Prostate gland (tissue), 2 donors: ENCODE measurements around the gene WDR90. TPM values are rescaled to one million over a fixed set of nuclear protein-coding genes. Genes with fewer than 3 reads are reported as not detected.

Experiments
- DNase-seq: peaks from one replicate; pipeline ENCODE4 v3.0.0-alpha.2; 2019; ENCODE audit warnings: low spot score
- H3K27ac ChIP-seq, 2 donors: fragments of 200-600 bp; sonication (generic); 2 replicates each; pipeline ENCODE4 v1.5.1; 2017 to 2019
- H3K27me3 ChIP-seq: fragments of 200-600 bp; sonication (generic); replicated peaks from 2 replicates; pipeline ENCODE4 v1.5.1; 2019; ENCODE audit not compliant: insufficient read depth
- H3K36me3 ChIP-seq, 2 donors: fragments of 200-600 bp; sonication (generic); 1 replicate in 1 of 2; 2 replicates in 1 of 2; pipeline versions ENCODE4 v1.5.1 to v1.8.1; 2017 to 2019
- H3K4me1 ChIP-seq: fragments of 200-600 bp; sonication (generic); replicated peaks from 2 replicates; pipeline ENCODE4 v1.5.1; 2019
- H3K4me3 ChIP-seq, 2 donors: fragments of 200-600 bp; sonication (generic); 2 replicates each; pipeline ENCODE4 v1.5.1; 2017 to 2019
- H3K9me3 ChIP-seq: fragments of 200-600 bp; sonication (generic); 2 replicates; pipeline ENCODE4 v1.5.1; 2017
- CTCF ChIP-seq, 4 experiments: fragments of 200-600 bp in 2 of 4; fragments of 450-650 bp in 2 of 4; sonication (generic) in 2 of 4; IDR thresholded peaks; 1 replicate in 3 of 4; 2 replicates in 1 of 4; pipeline ENCODE4 v1.5.1; 2016 to 2019; ENCODE audit warnings: antibody characterized with exemption in 4 of 4, mild to moderate bottlenecking in 2 of 4, moderate library complexity in 2 of 4
- POLR2A ChIP-seq: fragments of 450-650 bp; IDR thresholded peaks from one replicate; pipeline ENCODE4 v1.6.1; 2016; ENCODE audit warnings: antibody characterized with exemption, mild to moderate bottlenecking
- POLR2AphosphoS5 ChIP-seq: sonication (generic); formaldehyde crosslinking; IDR thresholded peaks from one replicate; pipeline ENCODE4 v1.6.1; 2017; ENCODE audit warnings: antibody characterized with exemption
- WGBS: methylation state at CpG from one replicate; pipeline ENCODE4 v1.1.5; 2018; 5-methylcytosine and 5-hydroxymethylcytosine counted together
- intact Hi-C: fragments of 100-400 bp; cut with DNase I; formaldehyde crosslinking; loops from one replicate; pipeline ENCODE4 v1.14.2; 2022
- total RNA-seq, 2 donors: library from RNA; depleted of rRNA; stranded (reverse); fragments of >200 nt; gene quantifications; one replicate each; pipeline ENCODE4 v1.1.0, GENCODE V29; 2016

The WDR90 gene
- total RNA-seq, 2 donors from 2014 or later = 36.8 to 60.4 TPM

GRCh38 chr16:634996-635395, 14.2 kb upstream of the WDR90 start:
- H3K27ac ChIP-seq = no peak overlapping the region
- TF ChIP-seq POLR2A (no peak), CTCF (IDR thresholded peaks at IDR 0.05) (no peak), POLR2AphosphoS5 (no peak)
- WGBS = 88% methylated on average over 7 of the region's 7 CpGs
- no peak for DNase-seq
- peak overlapping the region in 1 of 2 donors; percentile 64 for H3K4me3 ChIP-seq
- no peaks in the 10 kb centered on the region for H3K36me3 ChIP-seq
- intact Hi-C loops = no loop called here
- peaks cover 9% of the 10 kb centered on the region for H3K4me1 ChIP-seq
- H3K9me3 ChIP-seq = no peaks in the 10 kb centered on the region
- H3K27me3 ChIP-seq = no peaks in the 10 kb centered on the region

- WGBS = 3% methylated on average over 52 of the region's 55 CpGs
- H3K4me1 ChIP-seq = peaks cover 9% of the 10 kb centered on the region
- intact Hi-C loops = loop anchor here (2.0 kb wide), 1 partner anchor 47 kb away; no protein-coding TSS in a partner anchor
These were observed 13.5 kb upstream of the WDR90 start for GRCh38 chr16:635573-636205.

GRCh38 chr16:636206-637080, 12.7 kb upstream of the WDR90 start, which contains the start of gene METTL26:
TSS of gene METTL26 (minus strand) at chr16:636305. CDS start at chr16:636290, 15 bp downstream.
- peak; percentile 95 for DNase-seq
- Histone ChIP-seq H3K27me3 (no peaks in the 10 kb centered on the region), H3K36me3 (no peaks in the 10 kb centered on the region), H3K27ac (peak within 1 kb of the TSS; percentile 97), H3K4me3 (peak within 1 kb of the TSS; percentile 49 to 64), H3K4me1 (peaks cover 9% of the 10 kb centered on the region), H3K9me3 (no peaks in the 10 kb centered on the region)
- under 1% methylated on average over 91 of the region's 91 CpGs for WGBS
- TF ChIP-seq POLR2A = peak; percentile 58
- TF ChIP-seq POLR2AphosphoS5 = peak; percentile 79
- TF ChIP-seq CTCF (IDR thresholded peaks at IDR 0.05) = peak in 2 of 4 experiments; percentile 28 to 32
- intact Hi-C loops = loop anchor here (2.0 kb wide), 1 partner anchor 48 kb away; no protein-coding TSS in a partner anchor

More at GRCh38 chr16:635573-636205, 13.5 kb upstream of the WDR90 start:
- Histone ChIP-seq H3K27me3 (no peaks in the 10 kb centered on the region), H3K4me3 (peak overlapping the region; percentile 49 to 64), H3K36me3 (no peaks in the 10 kb centered on the region), H3K27ac (peak overlapping the region; percentile 97), H3K9me3 (no peaks in the 10 kb centered on the region)
- no peak for DNase-seq
- TF ChIP-seq POLR2A = no peak
- no peak for TF ChIP-seq POLR2AphosphoS5
- no peak for TF ChIP-seq CTCF (IDR thresholded peaks at IDR 0.05)

- 46% methylated on average over 19 of the region's 53 CpGs for WGBS
- no peaks in the 10 kb centered on the region for H3K9me3 ChIP-seq
- no peak for TF ChIP-seq POLR2A
- TF ChIP-seq POLR2AphosphoS5 = no peak
- no peak for TF ChIP-seq CTCF (IDR thresholded peaks at IDR 0.05)
- H3K4me3 ChIP-seq = peak overlapping the region; percentile 49 to 64
- H3K4me1 ChIP-seq = peaks cover 9% of the 10 kb centered on the region
- intact Hi-C loops = loop anchor here (2.0 kb wide), 1 partner anchor 49 kb away; no protein-coding TSS in a partner anchor
- no peaks in the 10 kb centered on the region for H3K27me3 ChIP-seq
- peak; percentile 91 for DNase-seq
- H3K36me3 ChIP-seq = no peaks in the 10 kb centered on the region
- H3K27ac ChIP-seq = peak overlapping the region; percentile 97
These were observed 11.8 kb upstream of the WDR90 start for GRCh38 chr16:637081-638018.
